Liver (tissue), 3 donors: ENCODE results near the gene FUT7.

Experiments
- CTCF ChIP-seq: fragments of 150-350 bp; IDR thresholded peaks from 2 replicates; pipeline ENCODE4 v1.5.1; 2017; ENCODE audit warnings: improper control_type of control experiment, low read depth, low read length; ENCODE audit not compliant: missing input control
- EGR1 ChIP-seq, 2 donors: IDR thresholded peaks; 2 replicates each; pipeline ENCODE4 v1.6.1; 2016 to 2018; ENCODE audit warnings: antibody characterized with exemption in 2 of 2, low read depth in 2 of 2
- FOXA1 ChIP-seq: IDR thresholded peaks from 2 replicates; pipeline ENCODE4 v1.6.1; 2016; ENCODE audit warnings: antibody characterized with exemption
- GABPA ChIP-seq, 2 donors: IDR thresholded peaks in 1 of 2; conservative IDR thresholded peaks in 1 of 2; 2 replicates each; pipeline ENCODE4 v1.6.1; 2016; ENCODE audit warnings: antibody characterized with exemption in 2 of 2, mild to moderate bottlenecking in 1 of 2, moderate library complexity in 1 of 2
- JUND ChIP-seq, 2 donors: IDR thresholded peaks; 2 replicates each; pipeline ENCODE4 v1.6.1; 2016; ENCODE audit warnings: antibody characterized with exemption in 2 of 2
- RAD21 ChIP-seq, 2 donors: IDR thresholded peaks; 2 replicates each; pipeline ENCODE4 v1.6.1; 2016; ENCODE audit warnings: antibody characterized with exemption in 2 of 2, mild to moderate bottlenecking in 2 of 2
- SP1 ChIP-seq: IDR thresholded peaks from 2 replicates; pipeline ENCODE4 v1.6.1; 2018; ENCODE audit warnings: antibody characterized with exemption, mild to moderate bottlenecking
- ZBTB33 ChIP-seq: IDR thresholded peaks from 2 replicates; pipeline ENCODE4 v1.6.1; 2016; ENCODE audit warnings: antibody characterized with exemption
- TF ChIP-seq, protein P1 (sequence below): IDR thresholded peaks from 2 replicates; pipeline ENCODE4 v1.6.1; 2016; ENCODE audit warnings: antibody characterized with exemption, mild to moderate bottlenecking
- TF ChIP-seq, protein P2 (sequence below): IDR thresholded peaks from 2 replicates; pipeline ENCODE4 v1.6.1; 2016; ENCODE audit warnings: antibody characterized with exemption
- donor health status: healthy.
- donor health status: healthy.

DNA sequence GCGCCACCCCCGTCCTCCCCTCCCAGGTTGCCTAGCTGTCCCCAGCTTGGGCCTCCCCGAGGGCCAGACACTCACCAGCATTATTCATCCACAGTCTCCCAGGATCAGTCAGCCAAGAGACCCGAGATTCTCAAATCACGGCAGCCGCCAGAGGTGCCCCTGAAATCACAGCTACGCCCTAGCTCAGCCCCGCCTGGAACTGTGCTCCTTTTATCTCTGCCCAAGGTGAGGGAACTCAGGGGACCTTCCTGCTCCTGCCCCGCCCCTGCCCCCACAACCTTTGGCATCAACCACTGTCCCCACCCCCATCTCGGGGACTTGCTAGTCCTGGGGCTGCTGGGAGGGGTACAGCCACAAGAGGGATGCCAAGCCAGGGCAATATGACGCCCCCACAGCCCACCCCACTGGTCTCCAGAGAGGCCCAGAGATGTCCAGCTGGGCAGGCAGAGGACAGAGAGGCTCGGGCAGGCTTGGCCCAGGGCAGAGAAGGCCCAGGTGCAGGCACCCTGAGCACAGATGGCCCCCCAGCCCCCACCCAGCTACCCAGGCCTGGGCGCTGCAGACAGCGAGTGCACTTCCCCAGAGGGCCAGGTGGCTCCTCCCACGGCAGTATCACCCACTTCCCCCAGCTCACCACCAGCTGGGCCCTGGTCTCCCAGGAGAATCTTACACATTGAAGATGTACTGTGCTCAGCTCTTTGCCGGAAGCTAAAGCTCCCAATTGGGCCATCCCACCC is at the start of gene FUT7:
- no peak for TF ChIP-seq EGR1 (IDR thresholded peaks at IDR 0.05; ENCODE audit: low read depth in 2 of 2)
- TF ChIP-seq CTCF: no peak
- TF ChIP-seq, protein P1, sequence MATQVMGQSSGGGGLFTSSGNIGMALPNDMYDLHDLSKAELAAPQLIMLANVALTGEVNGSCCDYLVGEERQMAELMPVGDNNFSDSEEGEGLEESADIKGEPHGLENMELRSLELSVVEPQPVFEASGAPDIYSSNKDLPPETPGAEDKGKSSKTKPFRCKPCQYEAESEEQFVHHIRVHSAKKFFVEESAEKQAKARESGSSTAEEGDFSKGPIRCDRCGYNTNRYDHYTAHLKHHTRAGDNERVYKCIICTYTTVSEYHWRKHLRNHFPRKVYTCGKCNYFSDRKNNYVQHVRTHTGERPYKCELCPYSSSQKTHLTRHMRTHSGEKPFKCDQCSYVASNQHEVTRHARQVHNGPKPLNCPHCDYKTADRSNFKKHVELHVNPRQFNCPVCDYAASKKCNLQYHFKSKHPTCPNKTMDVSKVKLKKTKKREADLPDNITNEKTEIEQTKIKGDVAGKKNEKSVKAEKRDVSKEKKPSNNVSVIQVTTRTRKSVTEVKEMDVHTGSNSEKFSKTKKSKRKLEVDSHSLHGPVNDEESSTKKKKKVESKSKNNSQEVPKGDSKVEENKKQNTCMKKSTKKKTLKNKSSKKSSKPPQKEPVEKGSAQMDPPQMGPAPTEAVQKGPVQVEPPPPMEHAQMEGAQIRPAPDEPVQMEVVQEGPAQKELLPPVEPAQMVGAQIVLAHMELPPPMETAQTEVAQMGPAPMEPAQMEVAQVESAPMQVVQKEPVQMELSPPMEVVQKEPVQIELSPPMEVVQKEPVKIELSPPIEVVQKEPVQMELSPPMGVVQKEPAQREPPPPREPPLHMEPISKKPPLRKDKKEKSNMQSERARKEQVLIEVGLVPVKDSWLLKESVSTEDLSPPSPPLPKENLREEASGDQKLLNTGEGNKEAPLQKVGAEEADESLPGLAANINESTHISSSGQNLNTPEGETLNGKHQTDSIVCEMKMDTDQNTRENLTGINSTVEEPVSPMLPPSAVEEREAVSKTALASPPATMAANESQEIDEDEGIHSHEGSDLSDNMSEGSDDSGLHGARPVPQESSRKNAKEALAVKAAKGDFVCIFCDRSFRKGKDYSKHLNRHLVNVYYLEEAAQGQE: no peak
- TF ChIP-seq SP1: no peak
- TF ChIP-seq JUND (IDR thresholded peaks at IDR 0.05): no peak
- TF ChIP-seq, protein P2, sequence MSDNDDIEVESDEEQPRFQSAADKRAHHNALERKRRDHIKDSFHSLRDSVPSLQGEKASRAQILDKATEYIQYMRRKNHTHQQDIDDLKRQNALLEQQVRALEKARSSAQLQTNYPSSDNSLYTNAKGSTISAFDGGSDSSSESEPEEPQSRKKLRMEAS: no peak
- TF ChIP-seq RAD21 (IDR thresholded peaks at IDR 0.05): no peak
- no peak for TF ChIP-seq GABPA (IDR thresholded peaks at IDR 0.05 in 1 of 2, conservative IDR thresholded peaks at IDR 0.05 in 1 of 2)
- TF ChIP-seq FOXA1: no peak
- TF ChIP-seq ZBTB33: no peak
